KMS-11 (cell line): ENCODE results near the gene PRADC1.
A peak's percentile ranks its signal among the peaks of the same experiment; 100 is the strongest.

Experiments used
- H2AFZ ChIP-seq: fragments of 200-600 bp; sonication (generic); 2 replicates; pipeline ENCODE4 v1.6.1; 2016; ENCODE audit warnings: antibody characterized with exemption, mixed run types, low read depth
- H3K27ac ChIP-seq: fragments of 200-600 bp; sonication (generic); 2 replicates; pipeline ENCODE4 v1.6.1; 2016; ENCODE audit warnings: mild to moderate bottlenecking, mixed run types
- H3K27me3 ChIP-seq: fragments of 200-600 bp; sonication (generic); 2 replicates; pipeline ENCODE4 v1.6.1; 2017; ENCODE audit warnings: mild to moderate bottlenecking, low read depth, mixed run types, moderate library complexity; ENCODE audit not compliant: insufficient read depth
- H3K36me3 ChIP-seq: fragments of 200-600 bp; sonication (generic); 2 replicates; pipeline ENCODE4 v1.6.1; 2017; ENCODE audit warnings: mild to moderate bottlenecking, mixed run types; ENCODE audit not compliant: insufficient read depth
- H3K4me1 ChIP-seq: fragments of 200-600 bp; sonication (generic); 2 replicates; pipeline ENCODE4 v1.6.1; 2016; ENCODE audit warnings: mild to moderate bottlenecking, low read depth, mixed run types; ENCODE audit not compliant: poor library complexity, severe bottlenecking
- H3K4me2 ChIP-seq: fragments of 200-600 bp; sonication (generic); 2 replicates; pipeline ENCODE4 v1.7.0; 2016; ENCODE audit warnings: mild to moderate bottlenecking, mixed run types
- H3K4me3 ChIP-seq: fragments of 200-600 bp; sonication (generic); IDR thresholded peaks from 2 replicates; pipeline ENCODE4 v1.6.1; 2017; ENCODE audit warnings: low read depth, low read length, mixed read lengths; ENCODE audit not compliant: insufficient read depth
- H3K79me2 ChIP-seq: fragments of 200-600 bp; sonication (generic); 2 replicates; pipeline ENCODE4 v1.6.1; 2016; ENCODE audit warnings: low read depth, mixed run types; ENCODE audit not compliant: insufficient read depth
- H3K9ac ChIP-seq: fragments of 200-600 bp; sonication (generic); 2 replicates; pipeline ENCODE4 v1.6.1; 2016; ENCODE audit warnings: mild to moderate bottlenecking, mixed run types
- H4K20me1 ChIP-seq: fragments of 200-600 bp; sonication (generic); 2 replicates; pipeline ENCODE4 v1.6.1; 2016; ENCODE audit warnings: mild to moderate bottlenecking, mixed run types; ENCODE audit not compliant: insufficient read depth
- TF ChIP-seq, protein P1 (sequence below): fragments of 200-600 bp; sonication (generic); conservative IDR thresholded peaks from 2 replicates; pipeline ENCODE4 v1.6.1; 2017; ENCODE audit warnings: low read depth, mild to moderate bottlenecking, antibody characterized with exemption, low read length, moderate library complexity, mixed read lengths

PRADC1 gene

DNA sequence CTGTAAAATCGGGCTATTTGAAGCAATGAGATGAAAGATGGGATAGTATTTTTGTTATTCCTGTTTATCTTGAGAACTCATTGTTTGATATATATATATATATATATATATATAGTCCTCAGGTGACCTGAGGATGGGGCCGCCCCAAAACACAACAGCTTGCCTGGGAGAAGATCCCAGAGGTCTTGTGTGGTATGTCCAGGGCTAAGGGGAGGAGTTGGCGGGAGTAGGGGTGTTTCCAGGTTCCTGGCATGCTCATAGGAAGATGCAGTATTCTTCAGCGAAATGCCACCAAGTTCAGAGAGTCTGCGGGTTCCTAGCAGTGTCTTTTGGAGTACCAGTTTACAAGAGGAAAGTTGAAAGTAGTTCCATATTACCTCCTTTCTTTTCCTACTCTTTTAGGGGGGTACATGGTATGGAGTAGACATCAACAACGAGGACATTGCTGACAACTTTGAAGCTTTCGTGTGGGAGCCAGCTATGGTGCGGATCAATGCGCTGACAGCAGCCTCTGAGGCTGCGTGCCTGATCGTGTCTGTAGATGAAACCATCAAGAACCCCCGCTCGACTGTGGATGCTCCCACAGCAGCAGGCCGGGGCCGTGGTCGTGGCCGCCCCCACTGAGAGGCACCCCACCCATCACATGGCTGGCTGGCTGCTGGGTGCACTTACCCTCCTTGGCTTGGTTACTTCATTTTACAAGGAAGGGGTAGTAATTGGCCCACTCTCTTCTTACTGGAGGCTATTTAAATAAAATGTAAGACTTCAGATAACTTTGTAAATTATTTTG lies 19.4 kb upstream of the PRADC1 start:
- Histone ChIP-seq H3K27ac (no peak overlapping the region; the same call in 1 of the 2 replicates), H2AFZ (no peak overlapping the region), H3K4me1 (no peaks in the 10 kb centered on the region), H3K27me3 (no peaks in the 10 kb centered on the region), H3K9ac (no peak overlapping the region), H3K4me3 (no peak overlapping the region), H3K4me2 (no peak overlapping the region), H4K20me1 (no peaks in the 10 kb centered on the region; the same call in 1 of the 2 replicates), H3K36me3 (peaks cover 30% of the 10 kb centered on the region; the same call in 1 of the 2 replicates), H3K79me2 (no peaks in the 10 kb centered on the region; the same call in 1 of the 2 replicates)
- TF ChIP-seq, protein P1, sequence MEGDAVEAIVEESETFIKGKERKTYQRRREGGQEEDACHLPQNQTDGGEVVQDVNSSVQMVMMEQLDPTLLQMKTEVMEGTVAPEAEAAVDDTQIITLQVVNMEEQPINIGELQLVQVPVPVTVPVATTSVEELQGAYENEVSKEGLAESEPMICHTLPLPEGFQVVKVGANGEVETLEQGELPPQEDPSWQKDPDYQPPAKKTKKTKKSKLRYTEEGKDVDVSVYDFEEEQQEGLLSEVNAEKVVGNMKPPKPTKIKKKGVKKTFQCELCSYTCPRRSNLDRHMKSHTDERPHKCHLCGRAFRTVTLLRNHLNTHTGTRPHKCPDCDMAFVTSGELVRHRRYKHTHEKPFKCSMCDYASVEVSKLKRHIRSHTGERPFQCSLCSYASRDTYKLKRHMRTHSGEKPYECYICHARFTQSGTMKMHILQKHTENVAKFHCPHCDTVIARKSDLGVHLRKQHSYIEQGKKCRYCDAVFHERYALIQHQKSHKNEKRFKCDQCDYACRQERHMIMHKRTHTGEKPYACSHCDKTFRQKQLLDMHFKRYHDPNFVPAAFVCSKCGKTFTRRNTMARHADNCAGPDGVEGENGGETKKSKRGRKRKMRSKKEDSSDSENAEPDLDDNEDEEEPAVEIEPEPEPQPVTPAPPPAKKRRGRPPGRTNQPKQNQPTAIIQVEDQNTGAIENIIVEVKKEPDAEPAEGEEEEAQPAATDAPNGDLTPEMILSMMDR: no peak

DNA sequence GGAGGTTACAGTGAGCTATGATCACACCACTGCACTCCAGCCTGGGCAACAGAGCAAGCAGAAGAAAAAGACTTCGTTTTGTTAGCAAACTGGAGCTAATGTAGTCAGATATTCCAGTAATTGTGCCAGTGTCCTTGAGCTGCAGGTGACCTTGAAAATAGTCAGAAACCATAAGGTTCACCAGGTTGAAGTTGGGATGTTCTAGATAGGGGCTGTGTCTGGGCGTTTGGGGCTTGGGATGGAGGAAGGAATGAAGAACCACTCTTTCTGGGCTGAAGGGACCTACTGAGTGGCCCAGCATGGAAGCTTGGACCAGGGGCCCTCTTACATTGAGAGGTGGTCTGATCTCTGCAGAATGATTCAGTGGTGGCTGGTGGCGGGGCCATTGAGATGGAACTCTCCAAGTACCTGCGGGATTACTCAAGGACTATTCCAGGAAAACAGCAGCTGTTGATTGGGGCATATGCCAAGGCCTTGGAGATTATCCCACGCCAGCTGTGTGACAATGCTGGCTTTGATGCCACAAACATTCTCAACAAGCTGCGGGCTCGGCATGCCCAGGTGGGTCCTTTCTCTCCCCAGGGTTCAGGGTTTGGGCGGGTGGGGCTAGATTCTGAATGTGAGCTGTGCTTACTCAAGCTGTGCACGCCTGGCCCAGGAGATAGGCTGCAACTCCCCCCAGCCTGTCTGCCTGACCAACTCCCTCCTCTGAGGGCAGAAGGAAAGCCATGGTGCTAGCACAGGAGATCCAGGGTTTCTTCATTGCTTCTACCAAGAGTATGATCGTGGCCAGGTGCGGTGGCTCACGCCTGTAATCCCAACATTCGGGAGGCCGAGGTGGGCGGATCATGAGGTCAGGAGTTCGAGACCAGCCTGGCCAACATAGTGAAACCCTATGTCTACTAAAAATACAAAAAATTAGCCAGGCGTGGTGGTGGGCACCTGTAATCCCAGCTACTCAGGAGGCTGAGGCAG lies 18.1 kb upstream of the PRADC1 start:
- H2AFZ ChIP-seq: no peak overlapping the region
- H3K36me3 ChIP-seq: peaks cover 30% of the 10 kb centered on the region; the same call in 1 of the 2 replicates
- H3K4me3 ChIP-seq: no peak overlapping the region
- TF ChIP-seq, protein P1: no peak
- H3K79me2 ChIP-seq: no peaks in the 10 kb centered on the region; the same call in 1 of the 2 replicates
- peaks cover 6% of the 10 kb centered on the region for H3K4me1 ChIP-seq
- peaks cover 1% of the 10 kb centered on the region for H4K20me1 ChIP-seq
- no peaks in the 10 kb centered on the region for H3K27me3 ChIP-seq
- no peak overlapping the region for H3K9ac ChIP-seq
- H3K4me2 ChIP-seq: no peak overlapping the region
- no peak overlapping the region for H3K27ac ChIP-seq

DNA sequence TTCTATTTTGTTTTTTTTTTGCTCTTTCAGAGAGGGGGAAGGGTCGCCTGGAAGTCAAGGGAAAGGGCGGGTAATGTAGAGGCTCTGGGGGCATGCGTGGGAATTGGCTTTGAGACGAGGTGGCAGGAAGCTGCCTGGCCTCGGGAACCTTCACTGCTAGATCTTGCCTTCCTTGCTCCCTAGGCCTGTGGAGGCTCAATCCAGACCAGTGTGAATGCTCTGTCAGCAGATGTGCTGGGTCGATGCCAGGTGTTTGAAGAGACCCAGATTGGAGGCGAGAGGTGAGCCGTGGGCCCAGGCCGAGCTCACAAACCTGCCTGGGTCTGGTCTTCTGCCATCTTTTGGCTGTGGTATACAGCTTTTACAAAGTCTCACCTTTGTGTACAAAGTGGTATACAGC lies 16.6 kb upstream of the PRADC1 start:
- Histone ChIP-seq H3K4me1 (peaks cover 8% of the 10 kb centered on the region), H3K27ac (no peak overlapping the region), H3K36me3 (peaks cover 39% of the 10 kb centered on the region; the same call in 1 of the 2 replicates), H3K9ac (no peak overlapping the region), H2AFZ (no peak overlapping the region), H4K20me1 (peaks cover 12% of the 10 kb centered on the region), H3K4me2 (no peak overlapping the region), H3K27me3 (no peaks in the 10 kb centered on the region), H3K4me3 (no peak overlapping the region), H3K79me2 (peaks cover 12% of the 10 kb centered on the region; the same call in 1 of the 2 replicates)
- TF ChIP-seq, protein P1: no peak

DNA sequence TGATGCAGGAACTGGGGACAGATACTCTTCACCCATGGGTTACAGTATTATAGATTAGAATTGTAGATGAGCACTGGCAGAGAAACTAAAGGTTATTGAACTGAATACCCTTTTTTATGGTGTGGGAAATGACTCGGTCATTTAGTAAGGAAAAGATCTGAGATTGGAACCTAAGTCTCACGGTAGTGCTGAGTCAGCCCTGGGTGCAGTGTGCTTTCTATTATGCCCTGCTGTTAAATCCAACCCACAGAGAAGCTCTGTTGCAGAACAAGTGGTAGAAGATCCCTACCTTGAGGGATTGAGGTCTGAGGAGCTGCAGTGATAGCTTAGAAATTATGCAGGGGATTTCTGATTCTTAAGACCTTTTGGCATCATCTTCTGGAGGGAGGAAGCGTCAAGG lies 13.8 kb upstream of the PRADC1 start:
- Histone ChIP-seq H3K36me3 (peaks cover 43% of the 10 kb centered on the region), H3K27ac (peak overlapping the region; percentile 11; the same call in 1 of the 2 replicates), H3K4me3 (no peak overlapping the region), H4K20me1 (peaks cover 12% of the 10 kb centered on the region), H3K9ac (no peak overlapping the region), H3K4me1 (peaks cover 8% of the 10 kb centered on the region), H2AFZ (no peak overlapping the region), H3K27me3 (no peaks in the 10 kb centered on the region), H3K4me2 (no peak overlapping the region), H3K79me2 (peaks cover 25% of the 10 kb centered on the region; the same call in 1 of the 2 replicates)
- TF ChIP-seq, protein P1: no peak
